Measurements from ENCODE around the gene TLCD2. TPM values are rescaled to one million over a fixed set of nuclear protein-coding genes. Genes with fewer than 3 reads are reported as not detected.
A peak's percentile ranks its signal among the peaks of the same experiment; 100 is the strongest.

TLCD2 gene
- total and polyA plus RNA-seq, 9 donors: 1.5 to 9.1 (median 5.6) TPM

- WGBS, 3 donors: 77 to 91% (median 88%) methylated on average over 9 of the region's 9 CpGs
- intact Hi-C loops (cut with DNase I): no loop called here
- Histone ChIP-seq H3K27ac (no peak overlapping the region), H3K4me1 (ENCODE audit: insufficient read depth) (peaks cover 7% of the 10 kb centered on the region), H3K36me3 (no peaks in the 10 kb centered on the region), H3K27me3 (no peaks in the 10 kb centered on the region), H3K4me3 (no peak overlapping the region), H3K9me3 (no peaks in the 10 kb centered on the region)
- no peak for DNase-seq
- TF ChIP-seq POLR2A (IDR thresholded peaks at IDR 0.05) (no peak), CTCF (IDR thresholded peaks at IDR 0.05) (no peak), EP300 (IDR thresholded peaks at IDR 0.05) (no peak)
Observed at GRCh38 chr17:1750628-1751027, 40.5 kb upstream of the TLCD2 start.

- TF ChIP-seq CTCF (IDR thresholded peaks at IDR 0.05): no peak
- TF ChIP-seq EP300 (IDR thresholded peaks at IDR 0.05): peak; percentile 97
- DNase-seq: peak in 2 of 5 donors; percentile 67 to 80
- no peaks in the 10 kb centered on the region for H3K27me3 ChIP-seq
- intact Hi-C loops (cut with DNase I): no loop called here
- no peak overlapping the region for H3K4me3 ChIP-seq
- no peaks in the 10 kb centered on the region for H3K36me3 ChIP-seq
- peak overlapping the region in 1 of 2 donors; percentile 20 for H3K27ac ChIP-seq
- 69 to 78% (median 71%) methylated on average over 22 of the region's 22 CpGs for whole genome bisulfite sequencing, 3 donors
- peaks cover 10% of the 10 kb centered on the region for H3K4me1 ChIP-seq (ENCODE audit: insufficient read depth)
- no peaks in the 10 kb centered on the region for H3K9me3 ChIP-seq
Observed at GRCh38 chr17:1746975-1747543, 36.9 kb upstream of the TLCD2 start.

GRCh38 chr17:1745513-1746020 lies 35.4 kb upstream of the TLCD2 start:
- intact Hi-C loops (cut with DNase I): no loop called here
- DNase-seq: peak in 1 of 5 donors; percentile 49
- Histone ChIP-seq H3K9me3 (no peaks in the 10 kb centered on the region), H3K4me1 (ENCODE audit: insufficient read depth) (peaks cover 10% of the 10 kb centered on the region), H3K36me3 (no peaks in the 10 kb centered on the region), H3K27ac (no peak overlapping the region), H3K27me3 (no peaks in the 10 kb centered on the region), H3K4me3 (no peak overlapping the region)
- WGBS, 3 donors: 94 to 97% (median 95%) methylated on average over 12 of the region's 12 CpGs
- TF ChIP-seq POLR2A (IDR thresholded peaks at IDR 0.05): no peak
- no peak for TF ChIP-seq EP300 (IDR thresholded peaks at IDR 0.05)
- TF ChIP-seq CTCF (IDR thresholded peaks at IDR 0.05): no peak

GRCh38 chr17:1744551-1745512 lies 34.7 kb upstream of the TLCD2 start:
- DNase-seq: peak in 3 of 5 donors; percentile 37 to 68 (median 52)
- WGBS, 3 donors: 46 to 57% (median 53%) methylated on average over 29 of the region's 29 CpGs
- Histone ChIP-seq H3K36me3 (no peaks in the 10 kb centered on the region), H3K4me1 (ENCODE audit: insufficient read depth) (peaks cover 10% of the 10 kb centered on the region), H3K9me3 (no peaks in the 10 kb centered on the region), H3K27me3 (no peaks in the 10 kb centered on the region), H3K27ac (peak overlapping the region; percentile 52 to 57), H3K4me3 (no peak overlapping the region)
- TF ChIP-seq POLR2A (IDR thresholded peaks at IDR 0.05) (no peak), CTCF (IDR thresholded peaks at IDR 0.05) (no peak), EP300 (IDR thresholded peaks at IDR 0.05) (no peak)
- intact Hi-C loops (cut with DNase I): no loop called here

All from ovary (tissue), 9 donors.